ENCODE data around the gene NECTIN1. TPM values are rescaled to one million over a fixed set of nuclear protein-coding genes. Genes with fewer than 3 reads are reported as not detected.

NECTIN1 gene, protein sequence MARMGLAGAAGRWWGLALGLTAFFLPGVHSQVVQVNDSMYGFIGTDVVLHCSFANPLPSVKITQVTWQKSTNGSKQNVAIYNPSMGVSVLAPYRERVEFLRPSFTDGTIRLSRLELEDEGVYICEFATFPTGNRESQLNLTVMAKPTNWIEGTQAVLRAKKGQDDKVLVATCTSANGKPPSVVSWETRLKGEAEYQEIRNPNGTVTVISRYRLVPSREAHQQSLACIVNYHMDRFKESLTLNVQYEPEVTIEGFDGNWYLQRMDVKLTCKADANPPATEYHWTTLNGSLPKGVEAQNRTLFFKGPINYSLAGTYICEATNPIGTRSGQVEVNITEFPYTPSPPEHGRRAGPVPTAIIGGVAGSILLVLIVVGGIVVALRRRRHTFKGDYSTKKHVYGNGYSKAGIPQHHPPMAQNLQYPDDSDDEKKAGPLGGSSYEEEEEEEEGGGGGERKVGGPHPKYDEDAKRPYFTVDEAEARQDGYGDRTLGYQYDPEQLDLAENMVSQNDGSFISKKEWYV
- 10 to 100 TPM; 29.3 to 45.3 TPM for total RNA-seq
- polyA plus RNA-seq (2013, experiment 1 of 2): 40.7 TPM
- 31.7 TPM for polyA plus RNA-seq (2013, experiment 2 of 2)
- long read RNA-seq, experiment 1, full-length matches to known transcripts: 4 of 20 reads
- long read RNA-seq, experiment 1, partial matches to known transcripts: 2 of 20 reads
- long read RNA-seq, experiment 1, other reads (novel, unspliced or antisense): 14 of 20 reads
- long read RNA-seq, experiment 2, full-length matches to known transcripts: 5 of 15 reads
- long read RNA-seq, experiment 2, partial matches to known transcripts: 0 of 15 reads
- long read RNA-seq, experiment 2, other reads (novel, unspliced or antisense): 10 of 15 reads
- long read RNA-seq, experiment 3, partial matches to known transcripts: 0 of 5 reads
- long read RNA-seq, experiment 3, other reads (novel, unspliced or antisense): 4 of 5 reads
- long read RNA-seq, experiment 4: 0 reads

DNA sequence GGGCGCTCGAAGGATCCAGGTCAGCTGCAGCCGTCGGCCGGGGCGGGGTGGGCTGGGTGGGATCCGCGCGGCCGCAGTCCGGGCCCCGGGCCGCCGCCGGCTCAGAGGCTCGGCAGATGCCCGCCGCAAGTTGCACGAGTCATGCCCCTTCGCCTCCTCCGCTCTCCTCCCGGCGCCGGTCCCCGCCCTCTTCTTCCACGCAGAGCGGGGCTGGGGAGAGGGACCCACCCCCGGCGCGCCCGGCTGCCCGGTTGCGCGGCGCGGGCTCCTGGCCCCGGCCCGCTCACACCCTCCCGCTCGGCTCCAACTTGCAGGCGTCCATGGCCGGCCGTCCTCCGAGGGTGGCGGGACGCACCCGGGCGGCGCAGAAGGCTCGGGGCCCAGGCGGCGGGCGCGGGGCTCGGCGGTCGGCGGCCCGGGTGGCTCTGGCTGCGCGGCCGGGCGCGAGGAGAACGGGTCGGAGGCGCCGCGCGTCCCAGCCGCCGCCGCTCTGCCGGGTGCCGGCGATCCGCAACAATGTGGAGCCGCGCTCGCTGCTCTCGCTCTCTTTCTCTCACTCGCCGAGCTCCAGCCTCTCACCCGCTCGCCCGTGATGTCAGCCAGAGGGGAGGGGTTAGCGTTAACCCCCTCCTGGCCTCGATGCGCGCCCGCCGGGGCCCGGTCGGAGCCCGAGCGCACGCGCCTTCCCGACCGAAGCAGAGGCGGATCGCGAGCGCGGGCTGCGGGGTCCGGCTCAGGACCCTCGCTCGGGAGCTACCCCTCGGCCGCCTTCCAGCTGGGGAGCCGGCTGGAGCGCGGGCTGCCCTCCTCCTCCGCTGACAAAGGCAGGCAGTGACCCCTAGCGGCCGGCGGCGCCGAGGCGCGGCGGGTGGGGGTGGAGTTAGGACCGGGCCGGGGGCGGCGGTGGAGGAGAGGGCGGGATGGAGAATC, at the start of gene NECTIN1:
NECTIN1 (minus strand) TSS at position 550 of the 930 bp plus-strand sequence. CDS start 647 bp downstream, outside the sequence.
- WGBS, 2 experiments (ENCODE audit: insufficient coverage in 1 of 2, insufficient read length in 1 of 2): 0 to 1% methylated on average over 40 to 128 of the region's 128 CpGs
- H3K27ac ChIP-seq (ENCODE audit: low read depth, low read length): peak within 1 kb of the TSS; percentile 80
- H3K27me3 Mint-ChIP-seq (ENCODE audit: insufficient read depth): peaks cover 29% of the 10 kb centered on the region

DNA sequence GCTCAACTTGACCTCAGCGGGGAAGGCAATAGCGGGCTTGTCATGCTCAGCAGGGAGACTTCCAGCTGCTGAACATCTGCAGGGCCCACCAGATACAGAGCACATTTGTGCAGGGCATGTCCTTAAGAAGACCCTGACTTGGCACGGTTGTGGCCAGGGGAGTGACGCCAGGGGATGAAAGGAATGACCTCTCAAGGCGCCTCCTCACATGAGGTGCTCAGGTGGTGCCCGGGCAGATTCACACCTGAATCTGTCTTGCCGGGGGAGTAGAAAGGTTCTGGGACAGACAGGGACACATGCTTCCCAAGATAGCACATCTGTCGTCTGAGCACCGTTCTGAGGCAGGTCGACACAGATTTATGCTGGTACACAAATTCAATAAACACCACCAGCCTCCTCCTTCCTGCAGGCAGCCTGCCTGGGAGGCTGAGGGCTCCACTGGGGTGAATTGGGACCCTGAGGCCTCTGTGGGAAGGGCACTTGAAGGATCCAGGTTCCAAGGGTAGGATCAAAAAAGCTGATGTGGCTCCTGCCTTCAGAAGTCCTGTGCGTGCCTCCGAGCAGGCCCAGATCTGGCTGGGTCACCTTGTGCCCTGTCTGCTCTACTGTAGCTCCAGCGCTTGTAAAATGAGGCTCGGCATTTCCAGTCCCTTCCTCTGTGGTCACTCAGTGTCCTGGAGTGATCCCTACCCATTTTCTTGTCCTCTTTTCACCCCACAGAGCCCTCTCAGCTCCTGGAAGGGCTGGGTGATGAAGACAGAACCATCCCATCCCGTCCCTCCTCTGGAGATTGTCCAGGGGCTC, 49.6 kb upstream of the NECTIN1 start:
- H3K27ac Mint-ChIP-seq: no peak overlapping the region
- peaks cover 30% of the 10 kb centered on the region for H3K27me3 Mint-ChIP-seq (ENCODE audit: insufficient read depth)
- Histone ChIP-seq H3K4me1 (ENCODE audit: control insufficient read depth, insufficient read depth, low read length) (no peaks in the 10 kb centered on the region), H3K36me3 (ENCODE audit: control insufficient read depth, insufficient read depth, low read length) (no peaks in the 10 kb centered on the region), H3K27me3 (ENCODE audit: control insufficient read depth, insufficient read depth, low read length, poor library complexity, severe bottlenecking) (peaks cover 13% of the 10 kb centered on the region), H3K27ac (ENCODE audit: low read depth, low read length) (no peak overlapping the region), H3K4me3 (ENCODE audit: low read length) (no peak overlapping the region), H3K9me3 (ENCODE audit: control insufficient read depth, low read length) (no peaks in the 10 kb centered on the region), H3K9ac (ENCODE audit: extremely low read depth, low read length, poor library complexity, severe bottlenecking) (no peak overlapping the region)
- H3K9me3 Mint-ChIP-seq: no peaks in the 10 kb centered on the region
- 87 to 92% methylated on average over 13 to 15 of the region's 15 CpGs for WGBS, 2 experiments (ENCODE audit: insufficient coverage in 1 of 2, insufficient read length in 1 of 2)
- no peaks in the 10 kb centered on the region for H3K36me3 Mint-ChIP-seq (ENCODE audit: low read depth)
- H3K4me1 Mint-ChIP-seq: peaks cover 3% of the 10 kb centered on the region
- TF ChIP-seq, protein P1, sequence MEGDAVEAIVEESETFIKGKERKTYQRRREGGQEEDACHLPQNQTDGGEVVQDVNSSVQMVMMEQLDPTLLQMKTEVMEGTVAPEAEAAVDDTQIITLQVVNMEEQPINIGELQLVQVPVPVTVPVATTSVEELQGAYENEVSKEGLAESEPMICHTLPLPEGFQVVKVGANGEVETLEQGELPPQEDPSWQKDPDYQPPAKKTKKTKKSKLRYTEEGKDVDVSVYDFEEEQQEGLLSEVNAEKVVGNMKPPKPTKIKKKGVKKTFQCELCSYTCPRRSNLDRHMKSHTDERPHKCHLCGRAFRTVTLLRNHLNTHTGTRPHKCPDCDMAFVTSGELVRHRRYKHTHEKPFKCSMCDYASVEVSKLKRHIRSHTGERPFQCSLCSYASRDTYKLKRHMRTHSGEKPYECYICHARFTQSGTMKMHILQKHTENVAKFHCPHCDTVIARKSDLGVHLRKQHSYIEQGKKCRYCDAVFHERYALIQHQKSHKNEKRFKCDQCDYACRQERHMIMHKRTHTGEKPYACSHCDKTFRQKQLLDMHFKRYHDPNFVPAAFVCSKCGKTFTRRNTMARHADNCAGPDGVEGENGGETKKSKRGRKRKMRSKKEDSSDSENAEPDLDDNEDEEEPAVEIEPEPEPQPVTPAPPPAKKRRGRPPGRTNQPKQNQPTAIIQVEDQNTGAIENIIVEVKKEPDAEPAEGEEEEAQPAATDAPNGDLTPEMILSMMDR (conservative IDR thresholded peaks at IDR 0.05): no peak
- DNase-seq: no peak
- H3K4me3 Mint-ChIP-seq: no peak overlapping the region

More for the DNA sequence above, at the start of gene NECTIN1:
- DNase-seq: peak; percentile 98
- no peaks in the 10 kb centered on the region for H3K36me3 ChIP-seq (ENCODE audit: control insufficient read depth, insufficient read depth, low read length)
- H3K4me1 ChIP-seq (ENCODE audit: control insufficient read depth, insufficient read depth, low read length): peaks cover 17% of the 10 kb centered on the region
- Mint-ChIP-seq H3K27ac (peak within 1 kb of the TSS; percentile 84), H3K36me3 (ENCODE audit: low read depth) (no peaks in the 10 kb centered on the region), H3K4me3 (peak within 1 kb of the TSS; percentile 92), H3K9me3 (no peaks in the 10 kb centered on the region), H3K4me1 (peaks cover 37% of the 10 kb centered on the region)
- H3K9me3 ChIP-seq (ENCODE audit: control insufficient read depth, low read length): no peaks in the 10 kb centered on the region
- H3K4me3 ChIP-seq (ENCODE audit: low read length): peak within 1 kb of the TSS; percentile 93
- peak within 1 kb of the TSS; percentile 45 for H3K9ac ChIP-seq (ENCODE audit: extremely low read depth, low read length, poor library complexity, severe bottlenecking)
- TF ChIP-seq, protein P1 (conservative IDR thresholded peaks at IDR 0.05): peak; percentile 99
- peaks cover 23% of the 10 kb centered on the region for H3K27me3 ChIP-seq (ENCODE audit: control insufficient read depth, insufficient read depth, low read length, poor library complexity, severe bottlenecking)

Data from endodermal cell (in vitro differentiated cells).